Transverse colon (tissue), 4 donors: ENCODE measurements around the gene MUSTN1.

ENCODE experiments used
- CTCF ChIP-seq, 5 experiments: fragments of 200-600 bp in 3 of 5; fragments of 450-650 bp in 2 of 5; sonication (generic) in 3 of 5; IDR thresholded peaks; 1 replicate in 2 of 5; 2 replicates in 3 of 5; pipeline ENCODE4 v1.5.1; 2016 to 2017; ENCODE audit warnings: antibody characterized with exemption in 5 of 5, inconsistent platforms in 3 of 5, mild to moderate bottlenecking in 2 of 5, moderate library complexity in 1 of 5
- POLR2A ChIP-seq: fragments of 450-650 bp; IDR thresholded peaks from one replicate; pipeline ENCODE4 v1.6.1; 2016; ENCODE audit warnings: antibody characterized with exemption, mild to moderate bottlenecking, moderate library complexity
- POLR2AphosphoS5 ChIP-seq, 3 donors: sonication (generic); formaldehyde crosslinking; IDR thresholded peaks; one replicate each; pipeline ENCODE4 v1.6.1; 2016; ENCODE audit warnings: antibody characterized with exemption in 3 of 3

- TF ChIP-seq POLR2A (no peak), CTCF (IDR thresholded peaks at IDR 0.05) (no peak), POLR2AphosphoS5 (IDR thresholded peaks at IDR 0.05) (no peak)
Observed at GRCh38 chr3:52784931-52785590, 49.8 kb downstream of the MUSTN1 start.
